Endodermal cell (in vitro differentiated cells): ENCODE measurements around the gene CAPN10. TPM values are rescaled to one million over a fixed set of nuclear protein-coding genes. Genes with fewer than 3 reads are reported as not detected.

ENCODE experiments used
- DNase-seq: peaks from one replicate; pipeline ENCODE4 v3.0.0-alpha.2; 2017
- H3K27ac ChIP-seq: 2 replicates; pipeline ENCODE4 v1.5.1; 2013; ENCODE audit warnings: mild to moderate bottlenecking, low read depth, low read length, moderate library complexity
- H3K27me3 ChIP-seq: 2 replicates; pipeline ENCODE4 v1.6.1; 2013; ENCODE audit warnings: mild to moderate bottlenecking, low read length, moderate library complexity; ENCODE audit not compliant: insufficient read depth, control insufficient read depth, poor library complexity, severe bottlenecking
- H3K36me3 ChIP-seq: 2 replicates; pipeline ENCODE4 v1.7.0; 2013; ENCODE audit warnings: mild to moderate bottlenecking, low read length, moderate library complexity; ENCODE audit not compliant: control insufficient read depth, insufficient read depth
- H3K4me1 ChIP-seq: one replicate; pipeline ENCODE4 v1.7.0; 2013; ENCODE audit warnings: low read length; ENCODE audit not compliant: control insufficient read depth, insufficient read depth
- H3K4me3 ChIP-seq: 2 replicates; pipeline ENCODE4 v1.5.1; 2013; ENCODE audit warnings: mild to moderate bottlenecking, low read length, moderate library complexity
- H3K9ac ChIP-seq: 2 replicates; pipeline ENCODE4 v1.6.1; 2013; ENCODE audit warnings: mild to moderate bottlenecking, low read length, moderate library complexity; ENCODE audit not compliant: poor library complexity, severe bottlenecking; ENCODE audit errors: extremely low read depth
- H3K9me3 ChIP-seq: 2 replicates; pipeline ENCODE4 v1.6.1; 2013; ENCODE audit warnings: mild to moderate bottlenecking, low read length, moderate library complexity; ENCODE audit not compliant: control insufficient read depth
- H3K27ac Mint-ChIP-seq: 2 replicates; pipeline ENCODE4 v1.8.0; 2020; ENCODE audit warnings: mixed read lengths
- H3K27me3 Mint-ChIP-seq: 2 replicates; pipeline ENCODE4 v1.8.0; 2021; ENCODE audit warnings: mild to moderate bottlenecking, mixed read lengths; ENCODE audit not compliant: insufficient read depth
- H3K36me3 Mint-ChIP-seq: 2 replicates; pipeline ENCODE4 v1.8.0; 2020; ENCODE audit warnings: low read depth, mixed read lengths
- H3K4me1 Mint-ChIP-seq: 2 replicates; pipeline ENCODE4 v1.8.0; 2020; ENCODE audit warnings: mixed read lengths
- H3K4me3 Mint-ChIP-seq: 2 replicates; pipeline ENCODE4 v1.8.0; 2020; ENCODE audit warnings: mild to moderate bottlenecking, moderate library complexity, mixed read lengths
- H3K9me3 Mint-ChIP-seq: 2 replicates; pipeline ENCODE4 v1.8.0; 2020; ENCODE audit warnings: mild to moderate bottlenecking, mixed read lengths
- WGBS, 2 experiments: methylation state at CpG; one replicate each; pipeline versions ENCODE4 v1.1.5 to v1.1.7; 2013; ENCODE audit warnings: missing lambda C conversion rate in 2 of 2, mixed read lengths in 1 of 2; ENCODE audit not compliant: insufficient coverage in 1 of 2, insufficient read length in 1 of 2; 5-methylcytosine and 5-hydroxymethylcytosine counted together
- total RNA-seq, 2 donors: library from RNA; stranded (reverse); fragmentation: NEBNext Ultra II Directional in 1 of 2; extraction: Animal tissue kit (Norgen Biotek cat#: 25700) in 1 of 2; gene quantifications; 2 replicates in 1 of 2; 3 replicates in 1 of 2; pipeline ENCODE4 v1.2.1, GENCODE V29; 2021
- TF ChIP-seq, protein P1 (sequence below): fragments of 200-600 bp; sonication (generic); conservative IDR thresholded peaks from 2 replicates; pipeline ENCODE4 v1.5.0; 2021; ENCODE audit warnings: antibody characterized with exemption, mild to moderate bottlenecking

Gene CAPN10
- total RNA-seq, 2 donors from 2014 or later: 58.9 to 61.9 TPM

DNA sequence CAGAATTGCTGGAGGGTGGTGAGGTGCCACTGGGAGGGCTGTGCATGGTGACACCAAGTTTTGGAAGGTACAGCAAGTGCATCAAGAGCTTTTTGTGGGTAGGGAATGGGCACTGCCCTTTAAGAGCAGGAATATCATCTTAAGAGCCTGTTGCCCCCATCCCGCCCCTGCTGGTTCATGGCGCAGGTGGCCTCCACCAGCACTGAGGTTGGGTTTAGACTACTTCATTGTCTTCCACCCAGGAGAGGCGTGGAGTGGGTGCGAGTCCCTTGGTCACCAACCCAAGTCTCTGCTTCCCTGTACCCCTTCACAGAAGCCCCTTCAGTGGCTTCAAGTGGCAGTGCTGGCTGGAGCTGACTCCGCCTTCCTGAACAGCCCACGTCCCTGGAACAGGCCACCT is 10.5 kb upstream of the CAPN10 start:
- Mint-ChIP-seq H3K36me3 (no peaks in the 10 kb centered on the region), H3K27me3 (no peaks in the 10 kb centered on the region), H3K4me1 (peaks cover 6% of the 10 kb centered on the region), H3K27ac (no peak overlapping the region), H3K9me3 (no peaks in the 10 kb centered on the region), H3K4me3 (no peak overlapping the region)
- TF ChIP-seq, protein P1, sequence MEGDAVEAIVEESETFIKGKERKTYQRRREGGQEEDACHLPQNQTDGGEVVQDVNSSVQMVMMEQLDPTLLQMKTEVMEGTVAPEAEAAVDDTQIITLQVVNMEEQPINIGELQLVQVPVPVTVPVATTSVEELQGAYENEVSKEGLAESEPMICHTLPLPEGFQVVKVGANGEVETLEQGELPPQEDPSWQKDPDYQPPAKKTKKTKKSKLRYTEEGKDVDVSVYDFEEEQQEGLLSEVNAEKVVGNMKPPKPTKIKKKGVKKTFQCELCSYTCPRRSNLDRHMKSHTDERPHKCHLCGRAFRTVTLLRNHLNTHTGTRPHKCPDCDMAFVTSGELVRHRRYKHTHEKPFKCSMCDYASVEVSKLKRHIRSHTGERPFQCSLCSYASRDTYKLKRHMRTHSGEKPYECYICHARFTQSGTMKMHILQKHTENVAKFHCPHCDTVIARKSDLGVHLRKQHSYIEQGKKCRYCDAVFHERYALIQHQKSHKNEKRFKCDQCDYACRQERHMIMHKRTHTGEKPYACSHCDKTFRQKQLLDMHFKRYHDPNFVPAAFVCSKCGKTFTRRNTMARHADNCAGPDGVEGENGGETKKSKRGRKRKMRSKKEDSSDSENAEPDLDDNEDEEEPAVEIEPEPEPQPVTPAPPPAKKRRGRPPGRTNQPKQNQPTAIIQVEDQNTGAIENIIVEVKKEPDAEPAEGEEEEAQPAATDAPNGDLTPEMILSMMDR: no peak
- Histone ChIP-seq H3K9ac (no peak overlapping the region), H3K36me3 (no peaks in the 10 kb centered on the region), H3K4me3 (no peak overlapping the region), H3K4me1 (no peaks in the 10 kb centered on the region), H3K27ac (no peak overlapping the region), H3K27me3 (no peaks in the 10 kb centered on the region), H3K9me3 (no peaks in the 10 kb centered on the region)
- 83 to 85% methylated on average over 6 of the region's 6 CpGs for WGBS, 2 experiments
- DNase-seq: no peak

DNA sequence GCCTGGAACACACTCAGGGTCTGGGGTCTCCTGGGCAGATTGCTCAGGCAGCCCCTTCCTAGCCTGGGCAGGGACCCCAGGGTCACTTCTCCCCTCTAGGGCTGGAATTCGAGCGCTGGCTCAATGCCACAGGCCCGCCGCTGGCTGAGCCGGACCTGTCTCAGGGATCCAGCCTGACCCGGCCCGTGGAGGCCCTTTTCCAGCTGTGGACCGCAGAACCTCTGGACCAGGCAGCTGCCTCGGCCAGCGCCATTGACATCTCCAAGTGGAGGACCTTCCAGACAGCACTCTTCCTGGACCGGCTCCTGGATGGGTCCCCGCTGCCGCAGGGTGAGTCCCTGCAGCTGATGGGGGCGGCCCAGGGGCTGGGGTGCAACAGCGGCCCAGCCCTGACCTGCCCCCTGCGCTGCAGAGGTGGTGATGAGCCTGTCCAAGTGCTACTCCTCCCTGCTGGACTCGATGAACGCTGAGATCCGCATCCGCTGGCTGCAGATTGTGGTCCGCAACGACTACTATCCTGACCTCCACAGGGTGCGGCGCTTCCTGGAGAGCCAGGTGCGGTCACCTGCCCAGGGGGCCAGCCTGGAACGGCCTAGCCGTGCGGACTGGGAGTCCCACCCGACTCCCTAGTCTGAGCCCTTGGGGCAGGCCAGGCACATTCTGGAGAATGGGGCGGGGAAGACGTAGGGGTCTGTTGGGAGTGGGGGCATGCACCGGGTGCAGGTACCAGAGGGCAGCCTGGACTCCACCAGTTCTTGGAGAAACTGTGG is 9.9 kb upstream of the CAPN10 start:
- no peak overlapping the region for H3K9ac ChIP-seq
- Mint-ChIP-seq H3K4me3 (no peak overlapping the region), H3K9me3 (no peaks in the 10 kb centered on the region), H3K27me3 (no peaks in the 10 kb centered on the region), H3K36me3 (peaks cover 4% of the 10 kb centered on the region), H3K27ac (no peak overlapping the region), H3K4me1 (peaks cover 6% of the 10 kb centered on the region)
- 93 to 98% methylated on average over 17 to 32 of the region's 32 CpGs for WGBS, 2 experiments
- TF ChIP-seq, protein P1: no peak
- H3K4me3 ChIP-seq: no peak overlapping the region
- no peaks in the 10 kb centered on the region for H3K36me3 ChIP-seq
- H3K4me1 ChIP-seq: no peaks in the 10 kb centered on the region
- no peaks in the 10 kb centered on the region for H3K9me3 ChIP-seq
- no peaks in the 10 kb centered on the region for H3K27me3 ChIP-seq
- H3K27ac ChIP-seq: no peak overlapping the region
- no peak for DNase-seq

DNA sequence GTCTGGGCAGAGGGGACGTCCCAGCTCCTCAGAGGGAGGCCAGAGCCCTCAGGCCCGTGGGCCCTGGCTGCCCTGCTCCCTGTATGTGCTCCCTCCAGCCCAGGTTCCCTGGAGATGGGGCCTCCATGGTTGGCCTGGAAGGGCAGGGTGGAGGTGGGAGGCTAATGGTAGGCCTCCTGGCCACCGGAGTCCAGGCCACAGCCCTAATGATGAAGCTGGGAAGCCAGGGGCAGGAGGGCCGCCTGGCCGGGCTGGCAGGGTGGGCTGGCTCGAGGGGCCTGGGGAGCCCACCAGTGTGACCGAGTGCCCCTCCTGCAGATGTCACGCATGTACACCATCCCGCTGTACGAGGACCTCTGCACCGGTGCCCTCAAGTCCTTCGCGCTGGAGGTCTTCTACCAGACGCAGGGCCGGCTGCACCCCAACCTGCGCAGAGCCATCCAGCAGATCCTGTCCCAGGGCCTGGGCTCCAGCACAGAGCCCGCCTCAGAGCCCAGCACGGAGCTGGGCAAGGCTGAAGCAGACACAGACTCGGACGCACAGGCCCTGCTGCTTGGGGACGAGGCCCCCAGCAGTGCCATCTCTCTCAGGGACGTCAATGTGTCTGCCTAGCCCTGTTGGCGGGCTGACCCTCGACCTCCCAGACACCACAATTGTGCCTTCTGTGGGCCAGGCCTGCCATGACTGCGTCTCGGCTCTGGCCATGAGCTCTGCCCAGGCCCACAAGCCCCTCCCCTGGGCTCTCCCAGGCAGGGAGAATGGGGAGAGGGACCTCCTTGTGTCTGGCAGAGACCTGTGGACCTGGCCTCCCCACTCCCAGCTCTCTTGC is 9.0 kb upstream of the CAPN10 start:
- H3K36me3 Mint-ChIP-seq: peaks cover 6% of the 10 kb centered on the region

More for the DNA sequence above, 9.0 kb upstream of the CAPN10 start:
- Mint-ChIP-seq H3K4me3 (no peak overlapping the region), H3K4me1 (peaks cover 6% of the 10 kb centered on the region), H3K9me3 (no peaks in the 10 kb centered on the region), H3K27me3 (no peaks in the 10 kb centered on the region), H3K27ac (no peak overlapping the region)
- Histone ChIP-seq H3K9me3 (no peaks in the 10 kb centered on the region), H3K9ac (no peak overlapping the region), H3K27me3 (no peaks in the 10 kb centered on the region), H3K4me1 (no peaks in the 10 kb centered on the region), H3K36me3 (no peaks in the 10 kb centered on the region), H3K27ac (no peak overlapping the region), H3K4me3 (no peak overlapping the region)
- WGBS, 2 experiments: 91 to 93% methylated on average over 18 to 26 of the region's 26 CpGs
- DNase-seq: no peak
- TF ChIP-seq, protein P1: no peak
